WTC11 (cell line): ENCODE results near the gene GRIA4. TPM values are rescaled to one million over a fixed set of nuclear protein-coding genes. Genes with fewer than 3 reads are reported as not detected.

Source experiments
- ATAC-seq: fragments of 200-7000 bp; cut with Tn5 transposase; 2 replicates; pipeline ENCODE4 v1.10.0; 2021; ENCODE audit warnings: mild to moderate bottlenecking, moderate library complexity
- CTCF ChIA-PET: fragments of 300-600 bp; sonication (Branson Sonifier 250); formaldehyde crosslinking; loops from one replicate; lab custom pipeline; 2021; ENCODE audit warnings: antibody characterized with exemption; lab: Charles Lee
- POLR2A ChIA-PET: fragments of 350-600 bp; sonication (Branson Sonifier 250); formaldehyde crosslinking; loops from one replicate; lab custom pipeline; 2021; ENCODE audit warnings: antibody characterized with exemption; lab: Charles Lee
- DNase-seq: peaks from one replicate; pipeline ENCODE4 v3.0.0; 2021; ENCODE audit warnings: low spot score
- H3K27ac Mint-ChIP-seq: 2 replicates; pipeline ENCODE4 v1.8.0; 2021; ENCODE audit warnings: mixed read lengths
- H3K27me3 Mint-ChIP-seq: 2 replicates; pipeline ENCODE4 v1.8.0; 2021; ENCODE audit warnings: low read depth, mild to moderate bottlenecking, moderate library complexity, mixed read lengths
- H3K36me3 Mint-ChIP-seq: 2 replicates; pipeline ENCODE4 v1.8.0; 2021; ENCODE audit warnings: mixed read lengths
- H3K4me1 Mint-ChIP-seq: 2 replicates; pipeline ENCODE4 v1.8.0; 2022; ENCODE audit warnings: mixed read lengths
- H3K4me3 Mint-ChIP-seq: 2 replicates; pipeline ENCODE4 v1.8.0; 2021; ENCODE audit warnings: mild to moderate bottlenecking, moderate library complexity, mixed read lengths
- H3K9me3 Mint-ChIP-seq: 2 replicates; pipeline ENCODE4 v1.8.0; 2021; ENCODE audit warnings: mixed read lengths
- ARID4B ChIP-seq: sonication (generic); formaldehyde crosslinking; IDR thresholded peaks from 2 replicates; pipeline ENCODE4 v1.8.0; 2023; ENCODE audit warnings: missing genetic modification reagents, mild to moderate bottlenecking, borderline replicate concordance
- ATF6 ChIP-seq: sonication (generic); formaldehyde crosslinking; IDR thresholded peaks from 2 replicates; pipeline ENCODE4 v1.8.1; 2023; ENCODE audit warnings: mild to moderate bottlenecking, missing genetic modification reagents
- CDX4 ChIP-seq: fragments of 250-450 bp; sonication (Bioruptor Pico); IDR thresholded peaks from 2 replicates; pipeline ENCODE4 v1.9.0; 2021; ENCODE audit warnings: moderate library complexity, mild to moderate bottlenecking, inconsistent platforms, borderline replicate concordance
- CREM ChIP-seq: sonication (generic); formaldehyde crosslinking; IDR thresholded peaks from 2 replicates; pipeline ENCODE4 v1.8.1; 2022; ENCODE audit warnings: mild to moderate bottlenecking, missing genetic modification reagents, moderate library complexity
- CTCF ChIP-seq: fragments of 200-600 bp; IDR thresholded peaks from 2 replicates; pipeline ENCODE4 v1.8.0; 2022; ENCODE audit warnings: antibody characterized with exemption
- FOXK1 ChIP-seq: sonication (generic); formaldehyde crosslinking; IDR thresholded peaks from 2 replicates; pipeline ENCODE4 v1.8.0; 2022; ENCODE audit warnings: mild to moderate bottlenecking, moderate library complexity, missing genetic modification reagents
- FOXP1 ChIP-seq: sonication (generic); formaldehyde crosslinking; IDR thresholded peaks from 2 replicates; pipeline ENCODE4 v1.8.0; 2022; ENCODE audit warnings: missing genetic modification reagents, mild to moderate bottlenecking, moderate library complexity, borderline replicate concordance
- HMGXB4 ChIP-seq: sonication (generic); formaldehyde crosslinking; IDR thresholded peaks from 2 replicates; pipeline ENCODE4 v1.8.1; 2023; ENCODE audit warnings: mild to moderate bottlenecking, moderate library complexity, missing genetic modification reagents
- JAZF1 ChIP-seq: fragments of 250-450 bp; sonication (Bioruptor Pico); IDR thresholded peaks from 2 replicates; pipeline ENCODE4 v1.9.0; 2021; ENCODE audit warnings: moderate library complexity, mild to moderate bottlenecking, inconsistent platforms
- MAX ChIP-seq: sonication (generic); formaldehyde crosslinking; IDR thresholded peaks from 2 replicates; pipeline ENCODE4 v1.8.0; 2022; ENCODE audit warnings: mild to moderate bottlenecking, missing genetic modification reagents
- NR3C1 ChIP-seq: sonication (generic); formaldehyde crosslinking; conservative IDR thresholded peaks from 2 replicates; pipeline ENCODE4 v1.8.1; 2023; ENCODE audit warnings: low read depth, mild to moderate bottlenecking, missing genetic modification reagents
- OVOL2 ChIP-seq: fragments of 250-450 bp; sonication (Bioruptor Pico); IDR thresholded peaks from 2 replicates; pipeline ENCODE4 v1.9.0; 2021; ENCODE audit warnings: mild to moderate bottlenecking, borderline replicate concordance
- PRRX2 ChIP-seq: fragments of 250-450 bp; sonication (Bioruptor Pico); IDR thresholded peaks from 2 replicates; pipeline ENCODE4 v1.8.0; 2021; ENCODE audit warnings: mild to moderate bottlenecking
- RORB ChIP-seq: fragments of 250-450 bp; sonication (Bioruptor Pico); IDR thresholded peaks from 2 replicates; pipeline ENCODE4 v1.9.0; 2021; ENCODE audit warnings: mild to moderate bottlenecking
- TCF7 ChIP-seq: sonication (generic); formaldehyde crosslinking; IDR thresholded peaks from 2 replicates; pipeline ENCODE4 v1.8.0; 2022; ENCODE audit warnings: mild to moderate bottlenecking, low read depth, missing genetic modification reagents, moderate library complexity
- TEAD1 ChIP-seq: sonication (generic); formaldehyde crosslinking; IDR thresholded peaks from 2 replicates; pipeline ENCODE4 v1.8.0; 2022; ENCODE audit warnings: mild to moderate bottlenecking, missing genetic modification reagents
- total RNA-seq: library from RNA; stranded (reverse); gene quantifications from 3 replicates; pipeline ENCODE4 v1.2.3, GENCODE V29; 2021

GRIA4 gene
- total RNA-seq, 1 experiment from 2014 or later, result 11.4 TPM

- TF ChIP-seq ATF6 (no peak), RORB (CRISPR knock-in tag) (no peak), OVOL2 (CRISPR knock-in tag) (no peak), FOXP1 (CRISPR knock-in tag) (no peak), CREM (CRISPR knock-in tag) (no peak), HMGXB4 (no peak), ARID4B (no peak)
Measured at GRCh38 chr11:105975128-105975527, 365.3 kb downstream of the GRIA4 start (continued).

GRCh38 chr11:105979997-105980703 lies 370.3 kb downstream of the GRIA4 start:
- ChIA-PET POLR2A (no interaction called here), CTCF (no interaction called here)
- TF ChIP-seq ATF6 (no peak), TEAD1 (CRISPR knock-in tag) (no peak), TCF7 (no peak), OVOL2 (CRISPR knock-in tag) (no peak), CDX4 (CRISPR knock-in tag) (no peak), PRRX2 (CRISPR knock-in tag) (no peak), MAX (CRISPR knock-in tag) (no peak), FOXK1 (CRISPR knock-in tag) (no peak), JAZF1 (CRISPR knock-in tag) (no peak), NR3C1 (no peak), CTCF (no peak)
- H3K27me3 Mint-ChIP-seq, result no peaks in the 10 kb centered on the region
- no peak overlapping the region for H3K4me3 Mint-ChIP-seq
- ATAC-seq (no peak), DNase-seq (no peak)
- H3K27ac Mint-ChIP-seq, result no peak overlapping the region
- H3K36me3 Mint-ChIP-seq, result no peaks in the 10 kb centered on the region
- H3K4me1 Mint-ChIP-seq, result no peaks in the 10 kb centered on the region
- 0 out of 2 replicates have a peak, but pooled peaks cover 4% of the 10 kb centered on the region for H3K9me3 Mint-ChIP-seq
